WTC11 (cell line): ENCODE data around the gene PGGT1B. TPM values are rescaled to one million over a fixed set of nuclear protein-coding genes. Genes with fewer than 3 reads are reported as not detected.

Experiments
- ATAC-seq: fragments of 200-7000 bp; cut with Tn5 transposase; 2 replicates; pipeline ENCODE4 v1.10.0; 2021; ENCODE audit warnings: mild to moderate bottlenecking, moderate library complexity
- CTCF ChIA-PET: fragments of 300-600 bp; sonication (Branson Sonifier 250); formaldehyde crosslinking; loops from one replicate; lab custom pipeline; 2021; ENCODE audit warnings: antibody characterized with exemption; lab: Charles Lee
- POLR2A ChIA-PET: fragments of 350-600 bp; sonication (Branson Sonifier 250); formaldehyde crosslinking; loops from one replicate; lab custom pipeline; 2021; ENCODE audit warnings: antibody characterized with exemption; lab: Charles Lee
- DNase-seq: peaks from one replicate; pipeline ENCODE4 v3.0.0; 2021; ENCODE audit warnings: low spot score
- H3K27ac Mint-ChIP-seq: 2 replicates; pipeline ENCODE4 v1.8.0; 2021; ENCODE audit warnings: mixed read lengths
- H3K27me3 Mint-ChIP-seq: 2 replicates; pipeline ENCODE4 v1.8.0; 2021; ENCODE audit warnings: low read depth, mild to moderate bottlenecking, moderate library complexity, mixed read lengths
- H3K36me3 Mint-ChIP-seq: 2 replicates; pipeline ENCODE4 v1.8.0; 2021; ENCODE audit warnings: mixed read lengths
- H3K4me1 Mint-ChIP-seq: 2 replicates; pipeline ENCODE4 v1.8.0; 2022; ENCODE audit warnings: mixed read lengths
- H3K4me3 Mint-ChIP-seq: 2 replicates; pipeline ENCODE4 v1.8.0; 2021; ENCODE audit warnings: mild to moderate bottlenecking, moderate library complexity, mixed read lengths
- H3K9me3 Mint-ChIP-seq: 2 replicates; pipeline ENCODE4 v1.8.0; 2021; ENCODE audit warnings: mixed read lengths
- ATF6 ChIP-seq: sonication (generic); formaldehyde crosslinking; IDR thresholded peaks from 2 replicates; pipeline ENCODE4 v1.8.1; 2023; ENCODE audit warnings: mild to moderate bottlenecking, missing genetic modification reagents
- CDX4 ChIP-seq: fragments of 250-450 bp; sonication (Bioruptor Pico); IDR thresholded peaks from 2 replicates; pipeline ENCODE4 v1.9.0; 2021; ENCODE audit warnings: moderate library complexity, mild to moderate bottlenecking, inconsistent platforms, borderline replicate concordance
- CREB1 ChIP-seq: sonication (generic); formaldehyde crosslinking; IDR thresholded peaks from 2 replicates; pipeline ENCODE4 v1.8.0; 2023; ENCODE audit warnings: mild to moderate bottlenecking, missing genetic modification reagents
- CREM ChIP-seq: sonication (generic); formaldehyde crosslinking; IDR thresholded peaks from 2 replicates; pipeline ENCODE4 v1.8.1; 2022; ENCODE audit warnings: mild to moderate bottlenecking, missing genetic modification reagents, moderate library complexity
- E2F5 ChIP-seq: sonication (generic); formaldehyde crosslinking; IDR thresholded peaks from 2 replicates; pipeline ENCODE4 v1.8.1; 2022; ENCODE audit warnings: mild to moderate bottlenecking, moderate library complexity, missing genetic modification reagents
- ETV6 ChIP-seq: sonication (generic); formaldehyde crosslinking; IDR thresholded peaks from 2 replicates; pipeline ENCODE4 v1.8.1; 2022; ENCODE audit warnings: mild to moderate bottlenecking, missing genetic modification reagents
- FOXP1 ChIP-seq: sonication (generic); formaldehyde crosslinking; IDR thresholded peaks from 2 replicates; pipeline ENCODE4 v1.8.0; 2022; ENCODE audit warnings: missing genetic modification reagents, mild to moderate bottlenecking, moderate library complexity, borderline replicate concordance
- NR3C1 ChIP-seq: sonication (generic); formaldehyde crosslinking; conservative IDR thresholded peaks from 2 replicates; pipeline ENCODE4 v1.8.1; 2023; ENCODE audit warnings: low read depth, mild to moderate bottlenecking, missing genetic modification reagents
- SMAD3 ChIP-seq: sonication (generic); formaldehyde crosslinking; IDR thresholded peaks from 2 replicates; pipeline ENCODE4 v1.8.0; 2022; ENCODE audit warnings: missing genetic modification reagents, mild to moderate bottlenecking, borderline replicate concordance
- SP1 ChIP-seq: sonication (generic); formaldehyde crosslinking; conservative IDR thresholded peaks from 2 replicates; pipeline ENCODE4 v1.8.1; 2022; ENCODE audit warnings: missing genetic modification reagents
- TEAD1 ChIP-seq: sonication (generic); formaldehyde crosslinking; IDR thresholded peaks from 2 replicates; pipeline ENCODE4 v1.8.0; 2022; ENCODE audit warnings: mild to moderate bottlenecking, missing genetic modification reagents
- TEAD4 ChIP-seq: sonication (generic); formaldehyde crosslinking; IDR thresholded peaks from 2 replicates; pipeline ENCODE4 v1.8.0; 2022; ENCODE audit warnings: mild to moderate bottlenecking, missing genetic modification reagents
- ZNF121 ChIP-seq: sonication (generic); formaldehyde crosslinking; IDR thresholded peaks from 2 replicates; pipeline ENCODE4 v1.8.0; 2023; ENCODE audit warnings: missing genetic modification reagents
- ZNF219 ChIP-seq: sonication (generic); formaldehyde crosslinking; IDR thresholded peaks from 2 replicates; pipeline ENCODE4 v1.8.0; 2023; ENCODE audit warnings: missing genetic modification reagents, mild to moderate bottlenecking, borderline replicate concordance
- ZNF317 ChIP-seq: sonication (generic); formaldehyde crosslinking; IDR thresholded peaks from 2 replicates; pipeline ENCODE4 v1.8.1; 2023; ENCODE audit warnings: low read depth, mild to moderate bottlenecking, moderate library complexity, missing genetic modification reagents, borderline replicate concordance
- ZNF512 ChIP-seq: sonication (generic); formaldehyde crosslinking; IDR thresholded peaks from 2 replicates; pipeline ENCODE4 v1.8.1; 2022; ENCODE audit warnings: missing genetic modification reagents, borderline replicate concordance
- ZNF671 ChIP-seq: fragments of 250-450 bp; sonication (Bioruptor Pico); IDR thresholded peaks from 2 replicates; pipeline ENCODE4 v1.8.0; 2021; ENCODE audit warnings: mild to moderate bottlenecking
- total RNA-seq: library from RNA; stranded (reverse); gene quantifications from 3 replicates; pipeline ENCODE4 v1.2.3, GENCODE V29; 2021
- TF ChIP-seq, protein P1 (sequence below): sonication (generic); formaldehyde crosslinking; IDR thresholded peaks from 2 replicates; pipeline ENCODE4 v1.8.0; 2022; ENCODE audit warnings: mild to moderate bottlenecking, missing genetic modification reagents
- TF ChIP-seq, protein P2 (sequence below): sonication (generic); formaldehyde crosslinking; IDR thresholded peaks from 2 replicates; pipeline ENCODE4 v1.8.0; 2023; ENCODE audit warnings: mild to moderate bottlenecking, missing genetic modification reagents
- TF ChIP-seq, protein P3 (sequence below): fragments of 250-450 bp; sonication (Bioruptor Pico); IDR thresholded peaks from 2 replicates; pipeline ENCODE4 v1.9.0; 2021; ENCODE audit warnings: mild to moderate bottlenecking, borderline replicate concordance

Gene PGGT1B
- total RNA-seq, 1 experiment from 2014 or later, result 43.0 TPM

- peak; percentile 54 for DNase-seq
- 0 out of 2 replicates have a peak, but pooled peaks have one; percentile 5 for TF ChIP-seq ZNF317
- TF ChIP-seq ZNF671 (CRISPR knock-in tag), result no peak
- TF ChIP-seq, protein P1, sequence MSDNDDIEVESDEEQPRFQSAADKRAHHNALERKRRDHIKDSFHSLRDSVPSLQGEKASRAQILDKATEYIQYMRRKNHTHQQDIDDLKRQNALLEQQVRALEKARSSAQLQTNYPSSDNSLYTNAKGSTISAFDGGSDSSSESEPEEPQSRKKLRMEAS (CRISPR knock-in tag), result peak; percentile 58
- TF ChIP-seq SP1 (CRISPR knock-in tag), result 0 out of 2 replicates have a peak, but pooled peaks have one; percentile 13
- peak; percentile 46 for TF ChIP-seq FOXP1
- TF ChIP-seq E2F5, result no peak
- TF ChIP-seq ZNF219 (CRISPR knock-in tag), result no peak
- 0 out of 2 replicates have a peak, but pooled peaks have one; percentile 29 for TF ChIP-seq ZNF121 (CRISPR knock-in tag)
- TF ChIP-seq, all 79 proteins: peak for 5
- no peaks in the 10 kb centered on the region for H3K36me3 Mint-ChIP-seq
- H3K27ac Mint-ChIP-seq, result no peak overlapping the region
- peaks cover 15% of the 10 kb centered on the region for H3K4me1 Mint-ChIP-seq
- POLR2A ChIA-PET, result interaction anchor here (0.6 to 3.6 kb wide), 3 partner anchors 10 to 1160 kb away, joined by 3 to 27 read pairs (median 4); partner anchors contain the start of gene TRIM36
- peak; percentile 53 for ATAC-seq
- no peaks in the 10 kb centered on the region for H3K9me3 Mint-ChIP-seq
- peaks cover 72% of the 10 kb centered on the region for H3K27me3 Mint-ChIP-seq
- H3K4me3 Mint-ChIP-seq, result peak overlapping the region; percentile 78
- CTCF ChIA-PET, result interaction anchor here (0.6 to 2.4 kb wide), 3 partner anchors 9 to 82 kb away, joined by 3 to 18 read pairs (median 4); no protein-coding TSS in a partner anchor
Observed at GRCh38 chr5:115179394-115180164, 83.1 kb downstream of the PGGT1B start.

- H3K27me3 Mint-ChIP-seq, result peaks cover 74% of the 10 kb centered on the region
- DNase-seq, result peak; percentile 52
- POLR2A ChIA-PET, result interaction anchor here (0.6 to 3.6 kb wide), 3 partner anchors 9 to 1160 kb away, joined by 3 to 27 read pairs (median 4); partner anchors contain the start of gene TRIM36
- no peaks in the 10 kb centered on the region for H3K36me3 Mint-ChIP-seq
- H3K9me3 Mint-ChIP-seq, result no peaks in the 10 kb centered on the region
- H3K27ac Mint-ChIP-seq, result no peak overlapping the region
- H3K4me1 Mint-ChIP-seq, result peaks cover 15% of the 10 kb centered on the region
- ATAC-seq, result peak; percentile 57
- H3K4me3 Mint-ChIP-seq, result peak overlapping the region; percentile 78
- CTCF ChIA-PET, result interaction anchor here (0.6 to 2.4 kb wide), 3 partner anchors 9 to 82 kb away, joined by 3 to 18 read pairs (median 4); no protein-coding TSS in a partner anchor
- TF ChIP-seq NR3C1 (CRISPR knock-in tag), result no peak
- TF ChIP-seq ZNF671 (CRISPR knock-in tag), result no peak
- TF ChIP-seq CDX4 (CRISPR knock-in tag), result no peak
- no peak for TF ChIP-seq TEAD4 (CRISPR knock-in tag)
- TF ChIP-seq ZNF512 (CRISPR knock-in tag), result no peak
- TF ChIP-seq SMAD3 (CRISPR knock-in tag), result no peak
- TF ChIP-seq, protein P2, sequence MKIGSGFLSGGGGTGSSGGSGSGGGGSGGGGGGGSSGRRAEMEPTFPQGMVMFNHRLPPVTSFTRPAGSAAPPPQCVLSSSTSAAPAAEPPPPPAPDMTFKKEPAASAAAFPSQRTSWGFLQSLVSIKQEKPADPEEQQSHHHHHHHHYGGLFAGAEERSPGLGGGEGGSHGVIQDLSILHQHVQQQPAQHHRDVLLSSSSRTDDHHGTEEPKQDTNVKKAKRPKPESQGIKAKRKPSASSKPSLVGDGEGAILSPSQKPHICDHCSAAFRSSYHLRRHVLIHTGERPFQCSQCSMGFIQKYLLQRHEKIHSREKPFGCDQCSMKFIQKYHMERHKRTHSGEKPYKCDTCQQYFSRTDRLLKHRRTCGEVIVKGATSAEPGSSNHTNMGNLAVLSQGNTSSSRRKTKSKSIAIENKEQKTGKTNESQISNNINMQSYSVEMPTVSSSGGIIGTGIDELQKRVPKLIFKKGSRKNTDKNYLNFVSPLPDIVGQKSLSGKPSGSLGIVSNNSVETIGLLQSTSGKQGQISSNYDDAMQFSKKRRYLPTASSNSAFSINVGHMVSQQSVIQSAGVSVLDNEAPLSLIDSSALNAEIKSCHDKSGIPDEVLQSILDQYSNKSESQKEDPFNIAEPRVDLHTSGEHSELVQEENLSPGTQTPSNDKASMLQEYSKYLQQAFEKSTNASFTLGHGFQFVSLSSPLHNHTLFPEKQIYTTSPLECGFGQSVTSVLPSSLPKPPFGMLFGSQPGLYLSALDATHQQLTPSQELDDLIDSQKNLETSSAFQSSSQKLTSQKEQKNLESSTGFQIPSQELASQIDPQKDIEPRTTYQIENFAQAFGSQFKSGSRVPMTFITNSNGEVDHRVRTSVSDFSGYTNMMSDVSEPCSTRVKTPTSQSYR (CRISPR knock-in tag), result 0 out of 2 replicates have a peak, but pooled peaks have one; percentile 17
- TF ChIP-seq TEAD1 (CRISPR knock-in tag), result 0 out of 2 replicates have a peak, but pooled peaks have one; percentile 38
- no peak; the same call in 1 of the 2 replicates for TF ChIP-seq ZNF121 (CRISPR knock-in tag)
- TF ChIP-seq ETV6 (CRISPR knock-in tag), result peak; percentile 24; the same call in 1 of the 2 replicates
- TF ChIP-seq CREM (CRISPR knock-in tag), result no peak
- TF ChIP-seq, protein P3, sequence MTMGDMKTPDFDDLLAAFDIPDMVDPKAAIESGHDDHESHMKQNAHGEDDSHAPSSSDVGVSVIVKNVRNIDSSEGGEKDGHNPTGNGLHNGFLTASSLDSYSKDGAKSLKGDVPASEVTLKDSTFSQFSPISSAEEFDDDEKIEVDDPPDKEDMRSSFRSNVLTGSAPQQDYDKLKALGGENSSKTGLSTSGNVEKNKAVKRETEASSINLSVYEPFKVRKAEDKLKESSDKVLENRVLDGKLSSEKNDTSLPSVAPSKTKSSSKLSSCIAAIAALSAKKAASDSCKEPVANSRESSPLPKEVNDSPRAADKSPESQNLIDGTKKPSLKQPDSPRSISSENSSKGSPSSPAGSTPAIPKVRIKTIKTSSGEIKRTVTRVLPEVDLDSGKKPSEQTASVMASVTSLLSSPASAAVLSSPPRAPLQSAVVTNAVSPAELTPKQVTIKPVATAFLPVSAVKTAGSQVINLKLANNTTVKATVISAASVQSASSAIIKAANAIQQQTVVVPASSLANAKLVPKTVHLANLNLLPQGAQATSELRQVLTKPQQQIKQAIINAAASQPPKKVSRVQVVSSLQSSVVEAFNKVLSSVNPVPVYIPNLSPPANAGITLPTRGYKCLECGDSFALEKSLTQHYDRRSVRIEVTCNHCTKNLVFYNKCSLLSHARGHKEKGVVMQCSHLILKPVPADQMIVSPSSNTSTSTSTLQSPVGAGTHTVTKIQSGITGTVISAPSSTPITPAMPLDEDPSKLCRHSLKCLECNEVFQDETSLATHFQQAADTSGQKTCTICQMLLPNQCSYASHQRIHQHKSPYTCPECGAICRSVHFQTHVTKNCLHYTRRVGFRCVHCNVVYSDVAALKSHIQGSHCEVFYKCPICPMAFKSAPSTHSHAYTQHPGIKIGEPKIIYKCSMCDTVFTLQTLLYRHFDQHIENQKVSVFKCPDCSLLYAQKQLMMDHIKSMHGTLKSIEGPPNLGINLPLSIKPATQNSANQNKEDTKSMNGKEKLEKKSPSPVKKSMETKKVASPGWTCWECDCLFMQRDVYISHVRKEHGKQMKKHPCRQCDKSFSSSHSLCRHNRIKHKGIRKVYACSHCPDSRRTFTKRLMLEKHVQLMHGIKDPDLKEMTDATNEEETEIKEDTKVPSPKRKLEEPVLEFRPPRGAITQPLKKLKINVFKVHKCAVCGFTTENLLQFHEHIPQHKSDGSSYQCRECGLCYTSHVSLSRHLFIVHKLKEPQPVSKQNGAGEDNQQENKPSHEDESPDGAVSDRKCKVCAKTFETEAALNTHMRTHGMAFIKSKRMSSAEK (CRISPR knock-in tag), result no peak
- TF ChIP-seq ATF6 (CRISPR knock-in tag), result no peak
- TF ChIP-seq CREB1 (CRISPR knock-in tag), result peak; percentile 62; the same call in 1 of the 2 replicates
Observed at GRCh38 chr5:115179030-115179393, 83.7 kb downstream of the PGGT1B start.
